Activated T-cell treated with anti-CD3 and anti-CD28 coated beads, Interleukin-2, amount 50 U/mL, for 24 hours (primary cell): Measurements from ENCODE around the gene ZSCAN31.
"Not testable (repeated sequence)": the region's sequence is repeated elsewhere in the genome, so short reads cannot be mapped to it uniquely, and the experiment has no call there.

Experiments used
- DNase-seq: peaks from one replicate; pipeline ENCODE4 v3.0.0-alpha.2; 2020
- H3K27ac Mint-ChIP-seq: 2 replicates; pipeline ENCODE4 v1.8.0; 2020; ENCODE audit warnings: mild to moderate bottlenecking, mixed read lengths
- H3K27me3 Mint-ChIP-seq: 2 replicates; pipeline ENCODE4 v1.8.0; 2020; ENCODE audit warnings: mixed read lengths
- H3K36me3 Mint-ChIP-seq: 2 replicates; pipeline ENCODE4 v1.8.0; 2020; ENCODE audit warnings: low read depth, mixed read lengths
- H3K4me1 Mint-ChIP-seq: 2 replicates; pipeline ENCODE4 v1.8.0; 2020; ENCODE audit warnings: low read depth, mixed read lengths
- H3K4me3 Mint-ChIP-seq: 2 replicates; pipeline ENCODE4 v1.8.0; 2020; ENCODE audit warnings: mild to moderate bottlenecking, moderate library complexity, mixed read lengths
- H3K9me3 Mint-ChIP-seq: 2 replicates; pipeline ENCODE4 v1.8.0; 2020; ENCODE audit warnings: mixed read lengths

The ZSCAN31 gene

DNA sequence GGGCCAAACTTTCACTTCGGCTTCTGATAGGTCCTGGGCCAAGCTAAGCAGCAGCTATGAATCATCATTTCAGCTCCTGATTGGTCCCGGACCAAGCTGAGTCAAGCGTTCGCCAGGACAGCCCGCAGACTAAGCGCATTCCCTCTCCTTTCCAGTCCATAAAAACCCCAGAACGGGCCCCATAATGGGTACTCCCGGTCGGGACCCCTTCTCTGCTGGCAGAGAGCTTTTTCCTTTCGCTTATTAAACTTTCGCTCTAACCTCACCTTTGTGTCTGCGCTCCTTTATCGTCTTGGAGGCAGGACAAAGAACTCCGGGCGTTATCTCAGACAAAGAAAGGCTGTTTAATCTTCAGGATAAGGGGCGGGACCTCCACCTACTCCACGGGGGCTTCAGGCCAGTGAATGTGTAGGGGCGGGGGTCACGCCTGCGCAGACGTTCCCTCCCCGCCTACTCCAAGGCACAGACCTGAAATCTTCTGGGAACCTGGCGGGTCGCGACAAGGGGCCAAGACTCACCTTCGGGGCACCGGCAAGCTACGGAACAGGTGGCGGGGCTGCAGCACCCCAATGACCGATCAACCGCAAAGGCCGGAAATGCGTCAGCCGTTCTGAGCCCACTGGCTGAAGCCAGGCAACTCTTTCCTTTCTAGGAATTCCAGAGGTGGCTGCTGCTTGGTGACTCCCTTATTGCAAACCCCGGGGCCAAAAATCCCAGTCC, at the start of gene ZSCAN31:
ZSCAN31 (minus strand) TSS at position 585 of the 720 bp plus-strand sequence. CDS start 6,465 bp downstream, outside the sequence.
- H3K27me3 Mint-ChIP-seq: no peaks in the 10 kb centered on the region
- H3K36me3 Mint-ChIP-seq: peaks cover under 1% of the 10 kb centered on the region
- DNase-seq: peak; percentile 82
- H3K9me3 Mint-ChIP-seq: peaks cover 7% of the 10 kb centered on the region
- peaks cover 5% of the 10 kb centered on the region for H3K4me1 Mint-ChIP-seq
- H3K4me3 Mint-ChIP-seq: no peak within 1 kb of the TSS
- H3K27ac Mint-ChIP-seq: no peak within 1 kb of the TSS

DNA sequence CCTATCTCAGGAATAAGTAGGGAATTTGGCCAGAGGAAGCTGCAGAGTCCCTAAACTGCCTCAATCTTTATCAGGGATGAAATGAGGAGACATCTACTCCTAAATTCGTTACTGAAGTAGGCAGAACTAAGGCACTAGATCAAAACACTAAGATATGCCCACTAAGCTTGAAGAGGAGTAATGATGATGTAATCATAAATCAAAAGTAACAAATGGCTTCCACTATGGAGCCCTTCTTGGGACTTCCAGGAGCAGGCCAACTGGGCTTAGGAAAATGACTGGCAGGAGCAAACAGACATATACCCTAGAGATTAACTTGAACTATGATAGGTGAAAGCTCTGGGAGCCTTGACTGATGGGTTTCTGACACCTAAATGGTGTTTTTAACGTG, 48.2 kb upstream of the ZSCAN31 start:
- Mint-ChIP-seq H3K36me3 (peaks cover 96% of the 10 kb centered on the region), H3K27ac (no peak overlapping the region), H3K4me1 (peaks cover 21% of the 10 kb centered on the region), H3K27me3 (no peaks in the 10 kb centered on the region), H3K9me3 (peaks cover 3% of the 10 kb centered on the region), H3K4me3 (no peak overlapping the region)
- DNase-seq: no peak

DNA sequence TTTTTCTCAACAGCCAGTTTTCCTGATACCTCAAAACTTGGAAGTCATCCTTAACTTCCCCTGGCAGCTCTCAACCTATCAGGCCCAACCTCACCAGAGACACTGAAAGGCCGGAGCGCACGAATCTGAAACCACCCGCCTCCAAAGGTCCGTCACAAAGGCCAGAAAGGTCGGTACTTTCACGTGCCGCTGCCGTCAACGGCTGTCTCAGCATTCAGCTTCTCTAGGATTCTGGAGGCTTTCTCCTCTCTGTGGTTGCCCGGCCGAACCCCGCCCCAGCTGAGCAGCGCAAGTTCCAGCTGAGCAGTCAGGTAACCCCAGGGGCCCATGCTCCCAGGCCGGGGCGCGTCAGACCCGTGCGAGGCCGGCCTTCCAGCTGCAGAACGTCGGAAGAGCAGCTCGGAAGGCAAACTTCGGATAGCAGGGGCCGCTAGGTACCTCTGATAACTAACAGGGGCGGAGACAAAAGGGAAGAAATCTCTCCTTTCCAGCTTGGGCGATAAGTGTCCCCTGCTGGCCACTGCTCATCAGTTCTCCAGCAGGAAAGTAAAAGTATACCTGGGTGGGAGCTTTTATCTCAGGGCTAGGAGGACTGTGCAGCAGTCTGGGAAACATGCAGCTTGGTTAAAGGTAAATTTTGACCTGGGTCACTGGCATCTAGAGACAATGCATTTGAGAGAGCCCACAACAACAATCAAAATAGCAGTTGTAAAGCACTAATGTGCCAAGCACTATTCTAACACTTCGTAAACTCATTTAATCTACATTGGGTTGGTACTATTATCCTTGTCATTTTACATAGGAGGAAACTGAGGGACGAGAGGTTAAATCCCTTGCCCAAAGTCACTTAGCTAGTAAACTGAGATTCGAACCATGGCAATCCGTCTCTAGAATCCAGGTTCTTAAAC, 47.5 kb upstream of the ZSCAN31 start:
- peak overlapping the region; percentile 63 for H3K27ac Mint-ChIP-seq
- no peaks in the 10 kb centered on the region for H3K27me3 Mint-ChIP-seq
- peaks cover 93% of the 10 kb centered on the region for H3K36me3 Mint-ChIP-seq
- DNase-seq: peak; percentile 61
- peaks cover 19% of the 10 kb centered on the region for H3K4me1 Mint-ChIP-seq
- H3K4me3 Mint-ChIP-seq: peak overlapping the region; percentile 64
- peaks cover 3% of the 10 kb centered on the region for H3K9me3 Mint-ChIP-seq

DNA sequence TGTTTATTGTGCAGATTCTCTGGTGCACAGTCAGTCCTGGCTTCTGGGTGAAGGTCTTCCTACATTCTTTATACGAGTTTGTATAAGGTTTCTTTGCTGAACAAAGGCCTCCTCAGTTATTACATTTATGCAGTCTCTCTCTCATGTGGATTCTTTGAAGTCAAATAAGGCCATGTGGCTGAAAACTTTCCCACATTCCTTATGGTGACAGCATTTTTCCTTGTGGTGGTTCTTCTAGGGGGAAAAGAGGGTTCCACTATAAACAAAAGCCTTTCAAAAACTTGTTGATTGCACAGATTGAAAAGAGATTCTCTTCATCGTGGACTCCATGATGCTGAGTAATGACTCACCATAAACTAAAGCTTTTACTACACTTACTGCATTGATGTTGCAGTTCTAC, 44.4 kb upstream of the ZSCAN31 start:
- H3K4me1 Mint-ChIP-seq: peaks cover 17% of the 10 kb centered on the region
- peaks cover 3% of the 10 kb centered on the region for H3K9me3 Mint-ChIP-seq
- DNase-seq: no peak
- no peak overlapping the region for H3K27ac Mint-ChIP-seq
- no peak overlapping the region for H3K4me3 Mint-ChIP-seq
- H3K27me3 Mint-ChIP-seq: no peaks in the 10 kb centered on the region
- H3K36me3 Mint-ChIP-seq: peaks cover 85% of the 10 kb centered on the region

DNA sequence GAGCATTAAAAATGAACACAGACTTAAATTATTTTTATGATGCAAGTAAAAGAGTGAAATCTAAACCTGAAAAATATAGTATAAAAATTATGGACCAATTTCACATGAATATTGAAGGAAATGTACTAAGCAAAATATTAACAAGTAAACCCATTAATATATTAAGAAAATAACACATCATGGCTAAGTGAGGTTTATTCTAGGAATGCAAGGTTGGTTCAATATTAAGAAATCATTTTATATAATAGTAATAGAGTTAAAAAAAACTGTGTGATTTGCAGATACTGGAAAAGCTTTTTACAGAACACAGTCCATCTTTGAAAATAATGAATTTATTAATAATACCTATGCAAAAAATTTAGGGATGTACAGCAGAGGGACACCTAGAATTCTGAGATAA, 42.7 kb upstream of the ZSCAN31 start:
- peaks cover 3% of the 10 kb centered on the region for H3K9me3 Mint-ChIP-seq

DNA sequence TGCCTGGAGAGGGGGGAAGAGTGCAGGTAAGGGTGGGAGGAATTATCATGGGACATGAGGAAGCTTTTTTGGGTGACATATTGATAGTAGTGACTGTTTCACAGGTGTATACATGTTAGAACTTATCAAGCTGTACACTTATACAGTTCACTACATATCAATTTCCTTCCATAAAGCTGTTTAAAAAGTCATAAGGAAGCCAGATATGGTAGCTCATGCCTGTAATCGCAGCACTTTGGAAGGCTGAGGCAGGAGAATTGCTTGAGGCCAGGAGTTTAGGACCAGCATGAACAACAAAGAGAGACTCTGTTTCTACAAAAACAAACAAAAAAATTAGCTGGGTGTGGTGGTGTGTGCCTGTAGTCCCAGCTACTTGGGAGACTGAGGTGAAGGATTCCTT, 41.9 kb upstream of the ZSCAN31 start:
- H3K9me3 Mint-ChIP-seq: peaks cover 3% of the 10 kb centered on the region
- DNase-seq: no peak
- H3K27ac Mint-ChIP-seq: no peak overlapping the region
- no peaks in the 10 kb centered on the region for H3K27me3 Mint-ChIP-seq
- H3K4me1 Mint-ChIP-seq: peaks cover 2% of the 10 kb centered on the region
- peaks cover 67% of the 10 kb centered on the region for H3K36me3 Mint-ChIP-seq
- no peak overlapping the region for H3K4me3 Mint-ChIP-seq

More for the DNA sequence above, 42.7 kb upstream of the ZSCAN31 start:
- Mint-ChIP-seq H3K36me3 (peaks cover 74% of the 10 kb centered on the region), H3K4me3 (no peak overlapping the region), H3K27ac (no peak overlapping the region), H3K27me3 (no peaks in the 10 kb centered on the region), H3K4me1 (peaks cover 10% of the 10 kb centered on the region)
- no peak for DNase-seq

- Mint-ChIP-seq H3K27ac (no peak overlapping the region), H3K9me3 (no peaks in the 10 kb centered on the region), H3K36me3 (peaks cover 29% of the 10 kb centered on the region), H3K4me3 (no peak overlapping the region), H3K4me1 (no peaks in the 10 kb centered on the region), H3K27me3 (no peaks in the 10 kb centered on the region)
- DNase-seq: no peak
Observed at GRCh38 chr6:28373925-28374324, 38.0 kb upstream of the ZSCAN31 start.

DNA sequence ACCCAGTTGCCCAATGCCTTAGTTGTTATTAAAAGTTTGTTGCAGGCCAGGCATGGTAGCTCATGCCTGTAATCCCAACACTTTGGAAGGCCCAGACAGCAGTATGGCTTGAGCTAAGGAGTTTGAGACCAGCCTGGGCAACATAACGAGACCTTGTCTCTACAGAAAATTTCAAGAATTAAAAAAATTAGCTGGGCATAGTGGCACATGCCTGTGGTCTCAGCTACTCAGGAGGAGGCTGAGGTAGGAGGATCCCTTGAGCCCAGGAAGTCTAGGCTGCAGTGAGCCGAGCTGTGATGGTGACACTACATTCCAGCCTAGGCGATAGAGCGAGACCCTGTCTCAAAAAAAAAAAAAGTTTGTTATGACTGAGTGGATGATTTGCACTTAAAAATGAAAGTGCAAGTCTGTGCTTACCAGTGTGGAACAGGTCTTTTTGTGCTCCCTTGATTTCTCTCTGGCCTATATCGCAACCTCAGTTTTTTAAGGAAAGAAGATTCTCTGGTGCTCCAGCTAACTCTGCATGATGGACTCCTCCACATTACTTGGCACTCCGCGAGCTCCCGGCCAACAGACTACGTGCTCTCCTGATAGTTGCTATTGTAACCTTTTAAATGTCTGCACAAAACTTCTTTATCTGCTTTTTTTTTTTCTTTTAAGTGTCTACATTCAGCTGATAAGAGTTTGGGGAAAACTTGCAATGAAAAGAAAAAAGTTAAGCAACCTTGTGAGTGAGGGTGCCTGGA, 35.9 kb upstream of the ZSCAN31 start:
- Mint-ChIP-seq H3K9me3 (no peaks in the 10 kb centered on the region), H3K27ac (no peak overlapping the region), H3K36me3 (peaks cover 22% of the 10 kb centered on the region), H3K4me3 (no peak overlapping the region), H3K4me1 (no peaks in the 10 kb centered on the region), H3K27me3 (no peaks in the 10 kb centered on the region)
- no peak for DNase-seq

DNA sequence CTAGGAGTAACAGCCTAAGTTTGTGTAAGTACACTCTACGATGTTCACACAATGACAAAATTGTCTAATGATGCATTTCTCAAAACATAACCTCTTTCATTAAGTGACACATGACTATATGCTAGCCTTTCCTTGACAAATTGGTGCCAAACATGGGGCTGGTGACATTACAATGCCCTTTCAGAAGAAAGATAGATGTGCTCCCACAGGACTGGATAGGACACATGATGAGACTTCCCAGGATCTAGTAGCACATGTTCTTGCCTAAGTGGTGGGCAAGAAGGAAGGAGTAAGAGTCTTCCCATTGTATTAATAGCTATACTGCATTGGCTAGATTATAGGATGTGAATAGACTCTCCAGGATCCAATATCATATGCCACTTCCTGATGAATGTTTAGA, 35.3 kb upstream of the ZSCAN31 start:
- no peak for DNase-seq
- Mint-ChIP-seq H3K36me3 (peaks cover 26% of the 10 kb centered on the region), H3K27ac (no peak overlapping the region), H3K4me3 (no peak overlapping the region), H3K9me3 (no peaks in the 10 kb centered on the region), H3K27me3 (no peaks in the 10 kb centered on the region), H3K4me1 (no peaks in the 10 kb centered on the region)

GRCh38 chr6:28370440-28370839, 34.5 kb upstream of the ZSCAN31 start:
- Mint-ChIP-seq H3K27ac (no peak overlapping the region), H3K4me3 (no peak overlapping the region), H3K27me3 (no peaks in the 10 kb centered on the region), H3K36me3 (peaks cover 26% of the 10 kb centered on the region), H3K9me3 (no peaks in the 10 kb centered on the region), H3K4me1 (no peaks in the 10 kb centered on the region)
- no peak for DNase-seq

DNA sequence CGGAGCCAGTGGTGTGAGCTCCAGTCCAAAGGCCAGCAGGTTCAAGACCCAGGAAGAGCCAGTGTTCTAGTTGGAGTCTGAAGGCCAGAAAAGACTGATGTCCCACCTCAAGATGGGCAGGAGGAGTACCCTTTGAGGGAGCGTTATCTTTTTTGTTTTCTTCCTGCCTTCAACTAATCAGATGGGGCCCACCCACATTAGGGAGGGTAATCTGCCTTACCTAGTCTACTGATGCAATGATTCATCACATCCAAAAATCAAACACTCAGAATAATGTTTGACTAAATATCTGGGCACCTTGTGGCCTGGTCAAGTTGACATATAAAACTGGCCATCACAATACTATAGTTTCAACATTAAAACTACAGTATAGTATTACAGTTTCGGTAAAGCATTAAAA, 33.5 kb upstream of the ZSCAN31 start:
- DNase-seq: no peak
- Mint-ChIP-seq H3K36me3 (peaks cover 28% of the 10 kb centered on the region), H3K4me3 (no peak overlapping the region), H3K4me1 (no peaks in the 10 kb centered on the region), H3K27ac (no peak overlapping the region), H3K9me3 (no peaks in the 10 kb centered on the region), H3K27me3 (no peaks in the 10 kb centered on the region)

DNA sequence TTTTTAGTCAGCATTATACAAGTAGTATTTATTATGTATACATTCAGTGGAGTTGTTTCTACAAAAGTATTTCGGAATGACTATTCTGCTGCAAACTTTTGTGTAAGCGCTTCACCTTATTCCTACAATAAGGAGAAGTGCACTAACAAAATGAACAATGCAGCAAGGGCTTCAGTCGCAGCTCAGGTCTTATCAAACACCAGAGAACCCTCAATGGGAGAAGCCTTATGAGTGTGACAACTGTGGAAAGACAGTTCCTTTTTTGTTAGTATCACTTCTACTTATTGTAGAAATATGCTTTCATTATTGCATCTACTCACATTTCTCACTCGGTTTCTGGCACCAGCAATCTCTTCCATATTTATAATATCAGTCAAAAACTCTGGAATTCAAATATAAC, 32.6 kb upstream of the ZSCAN31 start:
- H3K4me1 Mint-ChIP-seq: no peaks in the 10 kb centered on the region
- no peaks in the 10 kb centered on the region for H3K9me3 Mint-ChIP-seq
- no peaks in the 10 kb centered on the region for H3K27me3 Mint-ChIP-seq
- no peak overlapping the region for H3K4me3 Mint-ChIP-seq
- H3K27ac Mint-ChIP-seq: no peak overlapping the region
- DNase-seq: no peak
- H3K36me3 Mint-ChIP-seq: peaks cover 35% of the 10 kb centered on the region

DNA sequence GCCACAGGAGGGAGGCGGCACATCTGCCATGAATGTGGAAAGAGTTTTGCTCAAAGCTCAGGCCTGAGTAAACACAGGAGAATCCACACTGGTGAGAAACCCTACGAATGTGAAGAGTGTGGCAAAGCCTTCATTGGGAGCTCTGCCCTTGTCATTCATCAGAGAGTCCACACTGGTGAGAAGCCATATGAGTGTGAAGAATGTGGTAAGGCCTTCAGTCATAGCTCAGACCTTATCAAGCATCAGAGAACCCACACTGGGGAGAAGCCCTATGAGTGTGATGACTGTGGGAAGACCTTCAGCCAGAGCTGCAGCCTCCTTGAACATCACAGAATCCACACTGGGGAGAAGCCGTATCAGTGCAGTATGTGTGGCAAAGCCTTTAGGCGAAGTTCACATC, 29.6 kb upstream of the ZSCAN31 start:
- not testable (repeated sequence) for H3K4me3 Mint-ChIP-seq, H3K4me1 Mint-ChIP-seq, H3K27ac Mint-ChIP-seq, H3K9me3 Mint-ChIP-seq, H3K27me3 Mint-ChIP-seq, DNase-seq
- H3K36me3 Mint-ChIP-seq: peaks cover 51% of the 10 kb centered on the region

- no peaks in the 10 kb centered on the region for H3K27me3 Mint-ChIP-seq
- DNase-seq: no peak
- H3K9me3 Mint-ChIP-seq: no peaks in the 10 kb centered on the region
- peaks cover 44% of the 10 kb centered on the region for H3K36me3 Mint-ChIP-seq
- no peak overlapping the region for H3K27ac Mint-ChIP-seq
- H3K4me3 Mint-ChIP-seq: no peak overlapping the region
- H3K4me1 Mint-ChIP-seq: peaks cover 5% of the 10 kb centered on the region
Observed at GRCh38 chr6:28360961-28361360, 25.0 kb upstream of the ZSCAN31 start.
